HG03354 (cell line): ENCODE results near the gene CD7.

Experiments used
- ATAC-seq: cut with Tn5 transposase; IDR thresholded peaks from one replicate; pipeline ENCODE4 v1.9.1; 2021; ENCODE audit warnings: mild to moderate bottlenecking; ENCODE audit not compliant: unreplicated experiment, poor library complexity, severe bottlenecking

Gene CD7

GRCh38 chr17:82269882-82270500, 47.4 kb downstream of the CD7 start:
- ATAC-seq, result no peak

DNA sequence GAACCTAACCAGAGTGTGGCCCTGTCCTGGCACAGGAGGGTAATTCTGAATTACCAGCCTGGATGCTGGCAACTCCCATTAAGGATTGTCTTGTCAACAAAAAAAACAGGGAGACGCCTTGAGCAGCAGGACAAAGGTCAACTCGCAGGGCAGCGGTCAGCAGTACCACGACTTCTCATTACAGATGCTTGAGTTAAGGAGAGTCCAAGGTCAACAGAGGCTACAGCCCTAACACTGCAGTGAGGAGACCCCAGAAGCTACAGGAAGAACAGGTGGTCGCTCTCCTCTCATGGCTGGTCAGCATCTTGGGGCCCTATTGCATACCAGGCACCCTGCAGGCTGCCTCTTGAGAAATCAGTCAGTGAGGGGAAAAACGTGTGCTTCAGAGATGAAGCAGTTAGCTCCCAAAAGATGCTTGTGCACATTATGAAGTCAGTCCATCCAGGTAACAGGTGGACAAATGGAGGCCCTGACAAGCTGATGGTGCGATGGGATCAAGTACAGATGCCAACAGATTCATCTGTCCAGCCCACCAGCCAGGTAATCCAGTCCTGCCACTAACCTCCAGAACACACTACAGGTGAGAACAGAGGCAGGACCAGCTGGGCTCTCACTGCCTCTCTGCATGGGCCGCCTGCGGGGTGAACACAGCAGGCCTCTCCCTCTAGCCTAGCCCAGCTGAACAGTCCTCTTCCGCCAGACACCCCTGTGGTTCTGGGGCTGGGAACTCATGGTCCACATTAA, 48.1 kb downstream of the CD7 start:
- ATAC-seq, result no peak

GRCh38 chr17:82267575-82268379, 49.6 kb downstream of the CD7 start:
- no peak for ATAC-seq

DNA sequence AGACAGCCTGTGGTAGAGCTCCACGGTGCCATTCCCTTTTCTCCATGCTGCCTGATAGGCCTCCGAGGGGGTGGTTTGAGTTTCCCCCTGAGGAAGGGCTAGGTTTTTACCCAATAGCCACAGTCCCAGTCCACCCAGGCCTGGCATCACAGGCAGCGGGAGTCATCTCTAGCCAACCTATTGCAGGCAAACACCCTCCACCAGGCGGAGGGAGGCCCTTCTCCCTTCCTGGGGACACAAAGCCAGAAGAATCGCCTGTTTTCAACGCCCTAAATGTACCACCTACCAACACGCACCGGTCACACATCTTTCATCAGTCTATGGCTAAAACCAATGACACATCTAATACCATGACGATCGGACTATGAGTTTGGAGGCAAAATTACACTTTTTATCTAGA, 51.3 kb downstream of the CD7 start:
- no peak for ATAC-seq
